ENCODE results near the gene FUZ. TPM values are rescaled to one million over a fixed set of nuclear protein-coding genes. Genes with fewer than 3 reads are reported as not detected.

FUZ gene
- total RNA-seq, 1 donor: 29.7 TPM

DNA sequence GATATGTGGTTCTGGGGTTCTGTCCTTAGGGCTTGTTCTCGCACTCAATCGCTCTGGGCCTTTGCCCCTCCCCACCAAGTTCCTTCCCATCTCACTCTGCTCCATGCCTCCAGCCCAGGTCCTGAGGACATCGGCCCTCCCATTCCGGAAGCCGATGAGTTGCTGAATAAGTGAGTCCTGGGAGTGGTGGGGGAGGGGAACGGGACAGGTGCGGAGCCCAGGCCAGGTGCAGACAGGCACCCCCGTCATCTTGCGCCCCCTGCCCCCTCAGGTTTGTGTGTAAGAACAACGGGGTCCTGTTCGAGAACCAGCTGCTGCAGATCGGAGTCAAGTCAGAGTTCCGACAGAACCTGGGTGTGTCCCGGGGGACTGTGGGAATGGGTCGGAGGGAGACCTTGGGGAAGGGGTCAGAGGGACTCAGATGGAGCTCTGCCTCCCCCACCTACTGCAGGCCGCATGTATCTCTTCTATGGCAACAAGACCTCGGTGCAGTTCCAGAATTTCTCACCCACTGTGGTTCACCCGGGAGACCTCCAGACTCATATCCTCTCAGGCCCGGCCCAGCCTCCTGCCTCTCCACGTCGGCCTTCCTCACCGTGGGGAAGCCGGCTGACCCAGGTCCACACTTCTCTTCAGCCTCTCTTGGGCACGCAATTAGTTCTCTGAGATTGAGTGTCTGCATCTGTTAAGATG is 10.1 kb downstream of the FUZ start:
- TF ChIP-seq, protein P1, sequence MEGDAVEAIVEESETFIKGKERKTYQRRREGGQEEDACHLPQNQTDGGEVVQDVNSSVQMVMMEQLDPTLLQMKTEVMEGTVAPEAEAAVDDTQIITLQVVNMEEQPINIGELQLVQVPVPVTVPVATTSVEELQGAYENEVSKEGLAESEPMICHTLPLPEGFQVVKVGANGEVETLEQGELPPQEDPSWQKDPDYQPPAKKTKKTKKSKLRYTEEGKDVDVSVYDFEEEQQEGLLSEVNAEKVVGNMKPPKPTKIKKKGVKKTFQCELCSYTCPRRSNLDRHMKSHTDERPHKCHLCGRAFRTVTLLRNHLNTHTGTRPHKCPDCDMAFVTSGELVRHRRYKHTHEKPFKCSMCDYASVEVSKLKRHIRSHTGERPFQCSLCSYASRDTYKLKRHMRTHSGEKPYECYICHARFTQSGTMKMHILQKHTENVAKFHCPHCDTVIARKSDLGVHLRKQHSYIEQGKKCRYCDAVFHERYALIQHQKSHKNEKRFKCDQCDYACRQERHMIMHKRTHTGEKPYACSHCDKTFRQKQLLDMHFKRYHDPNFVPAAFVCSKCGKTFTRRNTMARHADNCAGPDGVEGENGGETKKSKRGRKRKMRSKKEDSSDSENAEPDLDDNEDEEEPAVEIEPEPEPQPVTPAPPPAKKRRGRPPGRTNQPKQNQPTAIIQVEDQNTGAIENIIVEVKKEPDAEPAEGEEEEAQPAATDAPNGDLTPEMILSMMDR (IDR thresholded peaks at IDR 0.05; ENCODE audit: extremely low read depth, low read depth, low read length): no peak
- H2AFZ ChIP-seq (ENCODE audit: low read length): no peak overlapping the region
- no peaks in the 10 kb centered on the region for H3K79me2 ChIP-seq (ENCODE audit: insufficient read depth, low read length)
- peak overlapping the region; percentile 66 for H3K4me2 ChIP-seq (ENCODE audit: insufficient read depth, low read length)
- no peak overlapping the region for H3K4me3 ChIP-seq (ENCODE audit: insufficient read depth, low read length)
- no peaks in the 10 kb centered on the region for H3K9me3 ChIP-seq (ENCODE audit: low read depth, low read length)
- H3K36me3 ChIP-seq (ENCODE audit: insufficient read depth, low read length): peaks cover 63% of the 10 kb centered on the region
- peaks cover 3% of the 10 kb centered on the region for H4K20me1 ChIP-seq (ENCODE audit: insufficient read depth, low read length)
- no peak overlapping the region for H3K27ac ChIP-seq (ENCODE audit: low read depth, low read length)
- H3K4me1 ChIP-seq (ENCODE audit: insufficient read depth, low read length): peaks cover 3% of the 10 kb centered on the region
- peak; percentile 63 for DNase-seq (ENCODE audit: insufficient read length, low spot score, missing footprints)
- no peaks in the 10 kb centered on the region for H3K27me3 ChIP-seq (ENCODE audit: insufficient read depth, low read length)

DNA sequence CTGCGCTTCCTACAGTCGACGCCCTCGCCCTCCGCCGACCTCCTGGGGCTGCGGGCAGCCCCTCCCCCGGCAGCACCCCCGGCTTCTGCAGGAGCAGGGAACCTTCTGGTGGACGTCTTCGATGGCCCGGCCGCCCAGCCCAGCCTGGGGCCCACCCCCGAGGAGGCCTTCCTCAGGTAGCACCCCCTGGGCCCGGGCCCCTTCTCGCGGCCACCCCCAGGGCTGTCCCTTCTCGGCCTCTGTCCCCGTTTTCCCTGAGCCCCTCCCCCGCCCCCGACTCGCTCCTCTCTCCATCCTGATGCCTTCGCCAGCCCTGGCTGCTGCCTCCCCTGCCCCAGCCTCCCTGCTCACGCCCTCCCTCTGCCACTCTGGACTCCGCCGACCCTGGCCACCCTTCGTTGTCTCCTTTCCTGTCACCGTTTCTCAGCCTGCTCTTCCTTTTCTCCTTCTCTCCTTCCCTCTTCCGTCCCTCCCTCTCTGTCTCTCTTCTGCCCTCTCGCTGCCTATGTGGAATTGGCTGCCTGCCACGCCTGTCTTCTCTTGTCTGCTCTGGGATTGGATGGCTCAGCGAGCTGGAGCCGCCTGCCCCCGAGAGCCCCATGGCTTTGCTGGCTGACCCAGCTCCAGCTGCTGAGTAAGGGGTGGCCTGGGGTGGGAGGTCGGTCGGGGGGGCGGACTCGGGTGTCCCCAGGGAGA is 11.0 kb downstream of the FUZ start:
- peaks cover 3% of the 10 kb centered on the region for H4K20me1 ChIP-seq (ENCODE audit: insufficient read depth, low read length)
- H3K4me2 ChIP-seq (ENCODE audit: insufficient read depth, low read length): peak overlapping the region; percentile 66
- peaks cover 3% of the 10 kb centered on the region for H3K4me1 ChIP-seq (ENCODE audit: insufficient read depth, low read length)
- TF ChIP-seq, protein P1 (IDR thresholded peaks at IDR 0.05; ENCODE audit: extremely low read depth, low read depth, low read length): peak; percentile 30
- peak overlapping the region; percentile 56 for H3K4me3 ChIP-seq (ENCODE audit: insufficient read depth, low read length)
- no peak overlapping the region for H3K27ac ChIP-seq (ENCODE audit: low read depth, low read length)
- peak overlapping the region; percentile 25 for H2AFZ ChIP-seq (ENCODE audit: low read length)
- H3K36me3 ChIP-seq (ENCODE audit: insufficient read depth, low read length): peaks cover 66% of the 10 kb centered on the region
- peak; percentile 100 for DNase-seq (ENCODE audit: insufficient read length, low spot score, missing footprints)
- H3K9me3 ChIP-seq (ENCODE audit: low read depth, low read length): no peaks in the 10 kb centered on the region
- H3K27me3 ChIP-seq (ENCODE audit: insufficient read depth, low read length): no peaks in the 10 kb centered on the region
- H3K79me2 ChIP-seq (ENCODE audit: insufficient read depth, low read length): no peaks in the 10 kb centered on the region

DNA sequence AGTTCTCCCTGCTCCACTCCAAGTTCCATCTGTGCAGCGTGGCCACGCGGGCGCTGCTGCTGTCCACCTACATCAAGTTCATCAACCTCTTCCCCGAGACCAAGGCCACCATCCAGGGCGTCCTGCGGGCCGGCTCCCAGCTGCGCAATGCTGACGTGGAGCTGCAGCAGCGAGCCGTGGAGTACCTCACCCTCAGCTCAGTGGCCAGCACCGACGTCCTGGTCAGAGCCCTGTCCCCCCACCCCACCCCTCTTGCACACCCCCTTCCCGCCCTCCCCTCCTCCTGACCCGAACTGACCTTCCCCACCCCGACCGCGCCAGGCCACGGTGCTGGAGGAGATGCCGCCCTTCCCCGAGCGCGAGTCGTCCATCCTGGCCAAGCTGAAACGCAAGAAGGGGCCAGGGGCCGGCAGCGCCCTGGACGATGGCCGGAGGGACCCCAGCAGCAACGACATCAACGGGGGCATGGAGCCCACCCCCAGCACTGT is 11.6 kb downstream of the FUZ start:
- Histone ChIP-seq H4K20me1 (ENCODE audit: insufficient read depth, low read length) (peaks cover 8% of the 10 kb centered on the region), H3K27me3 (ENCODE audit: insufficient read depth, low read length) (no peaks in the 10 kb centered on the region), H3K27ac (ENCODE audit: low read depth, low read length) (no peak overlapping the region), H3K4me3 (ENCODE audit: insufficient read depth, low read length) (no peak overlapping the region), H3K4me2 (ENCODE audit: insufficient read depth, low read length) (peak overlapping the region; percentile 66), H2AFZ (ENCODE audit: low read length) (no peak overlapping the region), H3K4me1 (ENCODE audit: insufficient read depth, low read length) (peaks cover 3% of the 10 kb centered on the region), H3K36me3 (ENCODE audit: insufficient read depth, low read length) (peaks cover 70% of the 10 kb centered on the region), H3K9me3 (ENCODE audit: low read depth, low read length) (no peaks in the 10 kb centered on the region), H3K79me2 (ENCODE audit: insufficient read depth, low read length) (peaks cover 1% of the 10 kb centered on the region)
- TF ChIP-seq, protein P1 (IDR thresholded peaks at IDR 0.05; ENCODE audit: extremely low read depth, low read depth, low read length): no peak
- no peak for DNase-seq (ENCODE audit: insufficient read length, low spot score, missing footprints)

DNA sequence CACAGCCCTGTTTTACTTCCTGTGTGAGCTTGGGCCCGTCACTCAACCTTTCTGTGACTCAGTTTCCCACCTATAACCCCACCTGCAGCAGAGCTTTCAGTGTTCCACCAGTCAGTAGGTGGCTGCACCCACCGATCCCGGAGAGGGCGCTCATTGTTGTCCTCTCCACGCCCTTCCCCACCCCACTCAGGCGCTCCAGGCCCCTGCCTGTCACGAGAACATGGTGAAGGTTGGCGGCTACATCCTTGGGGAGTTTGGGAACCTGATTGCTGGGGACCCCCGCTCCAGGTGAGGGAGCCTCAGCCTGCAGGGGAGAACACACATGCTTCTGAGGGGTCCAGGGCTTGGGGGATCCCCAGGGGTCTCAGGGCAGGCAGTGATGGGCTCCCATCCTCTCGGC is 12.3 kb downstream of the FUZ start:
- Histone ChIP-seq H3K9me3 (ENCODE audit: low read depth, low read length) (no peaks in the 10 kb centered on the region), H3K27me3 (ENCODE audit: insufficient read depth, low read length) (no peaks in the 10 kb centered on the region), H2AFZ (ENCODE audit: low read length) (no peak overlapping the region), H3K4me2 (ENCODE audit: insufficient read depth, low read length) (no peak overlapping the region), H4K20me1 (ENCODE audit: insufficient read depth, low read length) (peaks cover 12% of the 10 kb centered on the region), H3K79me2 (ENCODE audit: insufficient read depth, low read length) (peaks cover 5% of the 10 kb centered on the region), H3K27ac (ENCODE audit: low read depth, low read length) (no peak overlapping the region), H3K4me3 (ENCODE audit: insufficient read depth, low read length) (no peak overlapping the region), H3K4me1 (ENCODE audit: insufficient read depth, low read length) (peaks cover 3% of the 10 kb centered on the region), H3K36me3 (ENCODE audit: insufficient read depth, low read length) (peaks cover 72% of the 10 kb centered on the region)
- TF ChIP-seq, protein P1 (IDR thresholded peaks at IDR 0.05; ENCODE audit: extremely low read depth, low read depth, low read length): no peak
- peak; percentile 43 for DNase-seq (ENCODE audit: insufficient read length, low spot score, missing footprints)
